Measurements from ENCODE around the gene PIGBOS1.

The PIGBOS1 gene

DNA sequence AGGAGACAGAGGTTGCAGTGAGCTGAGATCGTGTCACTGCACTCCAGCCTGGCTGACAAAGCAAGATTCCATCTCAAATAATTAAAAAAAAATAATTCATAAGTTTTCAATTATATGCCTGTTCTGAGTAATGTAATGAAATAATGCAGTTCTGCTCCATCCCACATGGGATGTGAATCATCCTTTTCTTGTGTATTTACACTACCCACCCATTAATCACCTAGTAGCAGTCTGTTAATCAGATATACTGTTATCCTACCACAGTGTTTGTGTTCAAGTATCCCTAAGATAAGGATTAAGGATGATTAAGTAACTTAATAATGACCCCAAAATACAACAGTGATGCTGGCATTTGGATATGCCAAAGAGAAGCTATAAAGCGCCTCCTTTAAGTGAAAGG lies 38.9 kb upstream of the PIGBOS1 start:
- CTCF ChIA-PET, result interaction anchor here (1.4 kb wide), 1 partner anchor 9 kb away, joined by 3 read pairs; no protein-coding TSS in a partner anchor

DNA sequence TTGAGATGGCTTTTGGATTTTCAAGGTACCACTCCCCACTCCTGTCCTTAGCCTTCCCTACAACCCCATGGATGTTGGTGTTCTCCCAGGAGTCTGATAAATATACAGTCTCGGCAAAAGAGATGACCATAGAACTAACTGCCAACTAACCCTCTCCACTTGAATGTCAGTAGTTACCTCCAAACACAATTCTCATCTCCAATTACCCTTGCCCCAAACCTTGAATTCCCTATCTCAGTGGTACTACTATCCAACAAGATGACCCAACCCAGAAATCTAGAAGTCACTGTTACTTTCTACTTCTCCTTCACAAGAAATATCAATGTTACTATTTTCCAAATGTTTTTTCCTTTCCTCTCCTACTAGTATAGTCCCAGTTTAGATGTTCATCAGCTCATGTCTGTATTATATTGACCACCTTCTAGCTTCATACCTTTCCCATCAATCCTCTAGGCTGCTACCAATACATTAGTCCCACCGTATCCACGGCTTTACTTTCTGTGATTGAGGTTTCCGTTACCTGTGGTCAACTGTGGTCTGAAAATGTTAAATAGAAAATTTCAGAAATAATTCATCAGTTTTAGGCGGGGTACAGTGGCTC lies 38.2 kb upstream of the PIGBOS1 start:
- no peaks in the 10 kb centered on the region for H3K9me3 ChIP-seq (ENCODE audit: control extremely low read depth in 1 of 5, control insufficient read depth in 4 of 5, insufficient read depth in 2 of 5, low read depth in 1 of 5, low read length in 4 of 5)
- no peak for DNase-seq
- no peaks in the 10 kb centered on the region for H3K27me3 ChIP-seq (replicated peaks in 2 of 5; ENCODE audit: control insufficient read depth in 4 of 5, insufficient read depth in 5 of 5, low read length in 4 of 5)
- H3K27ac ChIP-seq (ENCODE audit: insufficient read depth in 1 of 2, low read depth in 1 of 2, low read length in 2 of 2, poor library complexity in 1 of 2, severe bottlenecking in 2 of 2), result no peak overlapping the region
- H3K4me1 ChIP-seq (ENCODE audit: control extremely low read depth in 1 of 4, control insufficient read depth in 4 of 4, insufficient read depth in 4 of 4, low read length in 3 of 4), result peaks cover 3 to 10% (median 5%) of the 10 kb centered on the region in 4 experiments
- 92% methylated on average over 1 of the region's 5 CpGs for WGBS (ENCODE audit: insufficient coverage)
- H3K4me3 ChIP-seq (ENCODE audit: control insufficient read depth in 1 of 7, extremely low read depth in 1 of 7, insufficient read depth in 4 of 7, low read depth in 2 of 7, low read length in 6 of 7), result no peak overlapping the region
- POLR2A ChIA-PET, result no interaction called here
- H3K36me3 ChIP-seq (ENCODE audit: control insufficient read depth in 4 of 4, insufficient read depth in 4 of 4, low read length in 3 of 4), result peaks cover 9 to 32% (median 12%) of the 10 kb centered on the region in 4 experiments
- CTCF ChIA-PET, result interaction anchor here (0.6 kb wide), 1 partner anchor 1382 kb away, joined by 4 read pairs; no protein-coding TSS in a partner anchor

More for the DNA sequence above, 38.9 kb upstream of the PIGBOS1 start:
- Histone ChIP-seq H3K27ac (ENCODE audit: insufficient read depth in 1 of 2, low read depth in 1 of 2, low read length in 2 of 2, poor library complexity in 1 of 2, severe bottlenecking in 2 of 2) (no peak overlapping the region), H3K4me3 (ENCODE audit: control insufficient read depth in 1 of 7, extremely low read depth in 1 of 7, insufficient read depth in 4 of 7, low read depth in 2 of 7, low read length in 6 of 7) (no peak overlapping the region), H3K9me3 (ENCODE audit: control extremely low read depth in 1 of 5, control insufficient read depth in 4 of 5, insufficient read depth in 2 of 5, low read depth in 1 of 5, low read length in 4 of 5) (no peaks in the 10 kb centered on the region), H3K27me3 (replicated peaks in 2 of 5; ENCODE audit: control insufficient read depth in 4 of 5, insufficient read depth in 5 of 5, low read length in 4 of 5) (no peaks in the 10 kb centered on the region), H3K4me1 (ENCODE audit: control extremely low read depth in 1 of 4, control insufficient read depth in 4 of 4, insufficient read depth in 4 of 4, low read length in 3 of 4) (peaks cover 3 to 10% (median 5%) of the 10 kb centered on the region in 4 experiments), H3K36me3 (ENCODE audit: control insufficient read depth in 4 of 4, insufficient read depth in 4 of 4, low read length in 3 of 4) (peaks cover 9 to 33% (median 14%) of the 10 kb centered on the region in 4 experiments)
- peak in 1 of 3 donors; percentile 26 for DNase-seq
- POLR2A ChIA-PET, result no interaction called here
- no CpG with 5 or more reads among the region's 2 CpGs for WGBS (ENCODE audit: insufficient coverage)

DNA sequence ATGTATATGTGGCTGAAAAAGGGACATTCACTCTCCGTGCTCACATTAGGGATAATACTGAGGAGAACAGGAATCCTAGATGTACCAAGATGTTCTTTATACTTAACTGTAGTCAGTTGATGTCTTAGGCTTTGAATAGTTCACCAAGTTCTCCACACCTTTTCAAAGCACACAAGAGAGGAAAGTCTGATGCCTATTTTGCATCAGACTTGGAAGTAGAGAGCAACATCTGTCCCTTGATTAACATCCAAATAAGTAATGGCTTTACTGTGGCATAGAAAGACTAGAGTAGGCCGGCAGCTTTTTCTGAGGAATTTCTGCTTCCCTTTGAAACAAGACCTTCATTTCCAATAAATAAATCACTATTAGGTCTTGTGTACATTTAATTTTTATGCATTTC lies 34.1 kb upstream of the PIGBOS1 start:
- Histone ChIP-seq H3K4me3 (ENCODE audit: control insufficient read depth in 1 of 7, extremely low read depth in 1 of 7, insufficient read depth in 4 of 7, low read depth in 2 of 7, low read length in 6 of 7) (no peak overlapping the region), H3K36me3 (ENCODE audit: control insufficient read depth in 4 of 4, insufficient read depth in 4 of 4, low read length in 3 of 4) (peaks cover 7 to 40% (median 11%) of the 10 kb centered on the region in 4 experiments), H3K4me1 (ENCODE audit: control extremely low read depth in 1 of 4, control insufficient read depth in 4 of 4, insufficient read depth in 4 of 4, low read length in 3 of 4) (no peaks in the 10 kb centered on the region), H3K27ac (ENCODE audit: insufficient read depth in 1 of 2, low read depth in 1 of 2, low read length in 2 of 2, poor library complexity in 1 of 2, severe bottlenecking in 2 of 2) (no peak overlapping the region), H3K9me3 (ENCODE audit: control extremely low read depth in 1 of 5, control insufficient read depth in 4 of 5, insufficient read depth in 2 of 5, low read depth in 1 of 5, low read length in 4 of 5) (no peaks in the 10 kb centered on the region), H3K27me3 (replicated peaks in 2 of 5; ENCODE audit: control insufficient read depth in 4 of 5, insufficient read depth in 5 of 5, low read length in 4 of 5) (no peaks in the 10 kb centered on the region)
- ChIA-PET CTCF (no interaction called here), POLR2A (no interaction called here)
- DNase-seq, result no peak
- no CpG with 5 or more reads among the region's 2 CpGs for WGBS (ENCODE audit: insufficient coverage)

DNA sequence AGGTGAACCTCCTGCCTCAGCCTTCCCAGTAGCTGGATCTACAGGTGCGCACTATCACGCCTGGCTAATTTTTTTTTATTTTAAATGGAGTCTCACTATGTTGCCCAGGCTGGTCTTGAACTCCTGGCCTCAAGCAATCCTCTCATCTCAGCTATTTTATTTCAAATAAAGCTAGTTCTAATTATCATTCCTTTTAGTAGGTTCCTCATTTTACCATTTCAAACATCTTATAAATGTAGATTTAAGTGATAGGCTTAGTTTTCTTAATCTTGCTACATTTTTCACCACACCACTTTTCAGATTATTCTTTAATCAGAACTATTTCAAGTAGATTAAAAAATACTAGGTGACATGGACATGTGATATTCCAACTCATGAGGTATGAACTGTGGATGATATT lies 30.4 kb upstream of the PIGBOS1 start:
- Histone ChIP-seq H3K36me3 (ENCODE audit: control insufficient read depth in 4 of 4, insufficient read depth in 4 of 4, low read length in 3 of 4) (peaks cover 3 to 28% (median 4%) of the 10 kb centered on the region in 4 experiments), H3K9me3 (ENCODE audit: control extremely low read depth in 1 of 5, control insufficient read depth in 4 of 5, insufficient read depth in 2 of 5, low read depth in 1 of 5, low read length in 4 of 5) (no peaks in the 10 kb centered on the region), H3K27me3 (replicated peaks in 2 of 5; ENCODE audit: control insufficient read depth in 4 of 5, insufficient read depth in 5 of 5, low read length in 4 of 5) (no peaks in the 10 kb centered on the region), H3K27ac (ENCODE audit: insufficient read depth in 1 of 2, low read depth in 1 of 2, low read length in 2 of 2, poor library complexity in 1 of 2, severe bottlenecking in 2 of 2) (no peak overlapping the region), H3K4me3 (ENCODE audit: control insufficient read depth in 1 of 7, extremely low read depth in 1 of 7, insufficient read depth in 4 of 7, low read depth in 2 of 7, low read length in 6 of 7) (no peak overlapping the region), H3K4me1 (ENCODE audit: control extremely low read depth in 1 of 4, control insufficient read depth in 4 of 4, insufficient read depth in 4 of 4, low read length in 3 of 4) (no peaks in the 10 kb centered on the region)
- 92% methylated on average over 2 of the region's 2 CpGs for WGBS (ENCODE audit: insufficient coverage)
- no peak for DNase-seq
- CTCF ChIA-PET, result interaction anchor here (0.6 to 1.1 kb wide), 2 partner anchors 9 to 58 kb away, joined by 3 read pairs; no protein-coding TSS in a partner anchor
- POLR2A ChIA-PET, result no interaction called here

DNA sequence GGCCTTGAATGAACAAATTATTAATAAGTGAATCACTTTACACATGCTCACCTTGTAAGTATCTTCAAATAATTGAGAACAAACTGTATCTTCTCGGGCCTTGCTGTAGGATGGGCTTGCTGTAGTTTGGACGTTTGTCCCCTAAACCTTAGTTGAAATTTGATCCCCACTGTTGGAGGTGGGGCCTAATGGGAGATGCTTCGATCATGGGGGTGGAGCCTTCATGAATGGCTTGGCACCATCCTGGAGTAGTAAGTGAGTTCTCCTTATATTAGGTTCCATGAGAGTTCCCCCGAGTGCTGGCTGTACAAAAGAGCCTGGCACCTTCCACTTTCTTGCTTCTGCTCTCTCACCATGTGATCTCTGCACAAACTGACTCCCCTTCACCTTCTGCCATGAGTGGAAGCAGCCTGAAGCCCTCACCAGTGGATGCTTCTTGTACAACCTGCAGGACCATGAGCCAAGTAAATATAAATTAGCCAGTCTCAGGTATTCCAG lies 29.4 kb upstream of the PIGBOS1 start:
- WGBS (ENCODE audit: insufficient coverage), result 96% methylated on average over 4 of the region's 4 CpGs
- H3K27ac ChIP-seq (ENCODE audit: insufficient read depth in 1 of 2, low read depth in 1 of 2, low read length in 2 of 2, poor library complexity in 1 of 2, severe bottlenecking in 2 of 2), result no peak overlapping the region
- no peaks in the 10 kb centered on the region for H3K9me3 ChIP-seq (ENCODE audit: control extremely low read depth in 1 of 5, control insufficient read depth in 4 of 5, insufficient read depth in 2 of 5, low read depth in 1 of 5, low read length in 4 of 5)
- ChIA-PET POLR2A (no interaction called here), CTCF (no interaction called here)
- no peaks in the 10 kb centered on the region for H3K27me3 ChIP-seq (replicated peaks in 2 of 5; ENCODE audit: control insufficient read depth in 4 of 5, insufficient read depth in 5 of 5, low read length in 4 of 5)
- no peak overlapping the region for H3K4me3 ChIP-seq (ENCODE audit: control insufficient read depth in 1 of 7, extremely low read depth in 1 of 7, insufficient read depth in 4 of 7, low read depth in 2 of 7, low read length in 6 of 7)
- peaks cover 3 to 28% (median 11%) of the 10 kb centered on the region in 4 experiments for H3K36me3 ChIP-seq (ENCODE audit: control insufficient read depth in 4 of 4, insufficient read depth in 4 of 4, low read length in 3 of 4)
- no peak for DNase-seq
- H3K4me1 ChIP-seq (ENCODE audit: control extremely low read depth in 1 of 4, control insufficient read depth in 4 of 4, insufficient read depth in 4 of 4, low read length in 3 of 4), result no peaks in the 10 kb centered on the region

DNA sequence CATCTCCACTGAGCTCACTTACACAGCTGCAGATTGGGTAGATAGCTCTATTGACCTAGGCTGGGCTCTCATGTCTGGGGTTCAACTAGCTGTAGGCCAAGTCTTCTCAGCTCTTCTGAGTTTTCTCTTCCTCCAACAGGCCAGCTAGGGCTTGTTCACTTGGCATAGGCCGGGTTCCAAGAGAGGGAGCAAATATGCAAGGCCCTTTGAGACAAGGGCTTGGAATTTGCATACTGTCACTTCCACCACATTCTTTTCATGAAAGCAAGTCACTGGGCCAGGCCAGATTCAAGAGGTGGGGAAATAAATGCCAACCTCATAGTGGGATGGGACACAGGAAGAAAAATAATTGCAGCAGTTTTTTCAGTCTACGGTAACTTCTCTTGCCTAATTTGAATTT lies 25.3 kb upstream of the PIGBOS1 start:
- no peaks in the 10 kb centered on the region for H3K9me3 ChIP-seq (ENCODE audit: control extremely low read depth in 1 of 5, control insufficient read depth in 4 of 5, insufficient read depth in 2 of 5, low read depth in 1 of 5, low read length in 4 of 5)
- peaks cover 8 to 31% (median 19%) of the 10 kb centered on the region in 4 experiments for H3K36me3 ChIP-seq (ENCODE audit: control insufficient read depth in 4 of 4, insufficient read depth in 4 of 4, low read length in 3 of 4)
- ChIA-PET CTCF (interaction anchor here (1.2 to 1.6 kb wide), 2 partner anchors 64 to 125 kb away, joined by 3 read pairs; partner anchors contain the start of genes CCPG1 and PIERCE2), POLR2A (no interaction called here)
- H3K27ac ChIP-seq (ENCODE audit: insufficient read depth in 1 of 2, low read depth in 1 of 2, low read length in 2 of 2, poor library complexity in 1 of 2, severe bottlenecking in 2 of 2), result no peak overlapping the region
- 100% methylated on average over 1 of the region's 2 CpGs for WGBS (ENCODE audit: insufficient coverage)
- H3K4me1 ChIP-seq (ENCODE audit: control extremely low read depth in 1 of 4, control insufficient read depth in 4 of 4, insufficient read depth in 4 of 4, low read length in 3 of 4), result no peaks in the 10 kb centered on the region
- no peak for DNase-seq
- H3K4me3 ChIP-seq (ENCODE audit: control insufficient read depth in 1 of 7, extremely low read depth in 1 of 7, insufficient read depth in 4 of 7, low read depth in 2 of 7, low read length in 6 of 7), result no peak overlapping the region
- H3K27me3 ChIP-seq (replicated peaks in 2 of 5; ENCODE audit: control insufficient read depth in 4 of 5, insufficient read depth in 5 of 5, low read length in 4 of 5), result no peaks in the 10 kb centered on the region

DNA sequence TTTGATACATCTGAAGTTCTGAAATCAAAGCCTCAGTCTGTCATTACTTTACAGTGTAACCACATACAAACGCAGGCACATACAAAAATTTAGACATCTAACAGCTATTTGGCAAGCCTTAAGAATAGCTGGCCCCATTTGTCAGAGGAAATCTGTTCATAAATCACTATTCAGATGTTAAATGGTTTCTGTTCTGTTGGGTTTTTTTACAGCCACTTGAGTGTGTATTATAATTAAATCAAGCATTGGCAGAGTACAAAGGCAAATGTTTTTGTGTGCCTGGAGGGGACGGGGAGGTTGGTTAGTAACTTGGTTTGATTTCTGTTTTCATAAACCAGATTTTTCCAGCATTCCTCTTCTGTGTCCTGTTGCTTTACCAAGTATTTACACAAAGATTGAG lies 24.2 kb upstream of the PIGBOS1 start:
- ChIA-PET POLR2A (no interaction called here), CTCF (interaction anchor here (1.2 to 1.6 kb wide), 2 partner anchors 65 to 124 kb away, joined by 3 read pairs; partner anchors contain the start of genes CCPG1 and PIERCE2)
- H3K27ac ChIP-seq (ENCODE audit: insufficient read depth in 1 of 2, low read depth in 1 of 2, low read length in 2 of 2, poor library complexity in 1 of 2, severe bottlenecking in 2 of 2), result peak overlapping the region in 1 of 2 experiments; percentile 11
- H3K4me1 ChIP-seq (ENCODE audit: control extremely low read depth in 1 of 4, control insufficient read depth in 4 of 4, insufficient read depth in 4 of 4, low read length in 3 of 4), result no peaks in the 10 kb centered on the region
- no peak overlapping the region for H3K4me3 ChIP-seq (ENCODE audit: control insufficient read depth in 1 of 7, extremely low read depth in 1 of 7, insufficient read depth in 4 of 7, low read depth in 2 of 7, low read length in 6 of 7)
- no peaks in the 10 kb centered on the region for H3K9me3 ChIP-seq (ENCODE audit: control extremely low read depth in 1 of 5, control insufficient read depth in 4 of 5, insufficient read depth in 2 of 5, low read depth in 1 of 5, low read length in 4 of 5)
- no peaks in the 10 kb centered on the region for H3K27me3 ChIP-seq (replicated peaks in 2 of 5; ENCODE audit: control insufficient read depth in 4 of 5, insufficient read depth in 5 of 5, low read length in 4 of 5)
- 17% methylated on average over 1 of the region's 2 CpGs for WGBS (ENCODE audit: insufficient coverage)
- DNase-seq, result peak in 1 of 3 donors; percentile 14
- H3K36me3 ChIP-seq (ENCODE audit: control insufficient read depth in 4 of 4, insufficient read depth in 4 of 4, low read length in 3 of 4), result peaks cover 11 to 35% (median 20%) of the 10 kb centered on the region in 4 experiments
